ENCODE measurements around the gene ARHGEF26.

Gene ARHGEF26

GRCh38 chr3:154197751-154198150 lies 76.6 kb downstream of the ARHGEF26 start:
- no peak for DNase-seq (ENCODE audit: low read depth)

- no peak for DNase-seq (ENCODE audit: low read depth)
Observed at GRCh38 chr3:154209499-154209898, 88.3 kb downstream of the ARHGEF26 start.

GRCh38 chr3:154210986-154211385 lies 89.8 kb downstream of the ARHGEF26 start:
- no peak for DNase-seq (ENCODE audit: low read depth)

GRCh38 chr3:154214306-154214705 lies 93.1 kb downstream of the ARHGEF26 start:
- no peak for DNase-seq (ENCODE audit: low read depth)

GRCh38 chr3:154217671-154218070 lies 96.5 kb downstream of the ARHGEF26 start:
- DNase-seq (ENCODE audit: low read depth): no peak

- DNase-seq (ENCODE audit: low read depth): no peak
Observed at GRCh38 chr3:154218728-154219127, 97.5 kb downstream of the ARHGEF26 start.

GRCh38 chr3:154220462-154220861 lies 99.3 kb downstream of the ARHGEF26 start:
- DNase-seq (ENCODE audit: low read depth): no peak

- DNase-seq (ENCODE audit: low read depth): no peak
Observed at GRCh38 chr3:154223519-154223918, 102.3 kb downstream of the ARHGEF26 start.

GRCh38 chr3:154224366-154224765 lies 103.2 kb downstream of the ARHGEF26 start:
- DNase-seq (ENCODE audit: low read depth): no peak

GRCh38 chr3:154224866-154225265 lies 103.7 kb downstream of the ARHGEF26 start:
- no peak for DNase-seq (ENCODE audit: low read depth)

GRCh38 chr3:154225536-154225935 lies 104.3 kb downstream of the ARHGEF26 start:
- DNase-seq (ENCODE audit: low read depth): no peak

- DNase-seq (ENCODE audit: low read depth): no peak
Observed at GRCh38 chr3:154227531-154227930, 106.3 kb downstream of the ARHGEF26 start.

GRCh38 chr3:154228561-154229216 lies 107.5 kb downstream of the ARHGEF26 start:
- no peak for DNase-seq (ENCODE audit: low read depth)

GRCh38 chr3:154229217-154229590 lies 108.0 kb downstream of the ARHGEF26 start:
- DNase-seq (ENCODE audit: low read depth): no peak

GRCh38 chr3:154235330-154235729 lies 114.1 kb downstream of the ARHGEF26 start:
- DNase-seq (ENCODE audit: low read depth): no peak

GRCh38 chr3:154236331-154236730 lies 115.1 kb downstream of the ARHGEF26 start:
- no peak for DNase-seq (ENCODE audit: low read depth)

- no peak for DNase-seq (ENCODE audit: low read depth)
Observed at GRCh38 chr3:154240235-154240634, 119.0 kb downstream of the ARHGEF26 start.

GRCh38 chr3:154241496-154241895 lies 120.3 kb downstream of the ARHGEF26 start:
- DNase-seq (ENCODE audit: low read depth): no peak

- DNase-seq (ENCODE audit: low read depth): no peak
Observed at GRCh38 chr3:154242766-154243165, 121.6 kb downstream of the ARHGEF26 start.

- DNase-seq (ENCODE audit: low read depth): no peak
Observed at GRCh38 chr3:154243353-154243752, 122.2 kb downstream of the ARHGEF26 start.

GRCh38 chr3:154244644-154245043 lies 123.5 kb downstream of the ARHGEF26 start:
- no peak for DNase-seq (ENCODE audit: low read depth)

GRCh38 chr3:154247806-154248415 lies 126.7 kb downstream of the ARHGEF26 start:
- no peak for DNase-seq (ENCODE audit: low read depth)

- DNase-seq (ENCODE audit: low read depth): no peak
Observed at GRCh38 chr3:154250291-154250690, 129.1 kb downstream of the ARHGEF26 start.

- no peak for DNase-seq (ENCODE audit: low read depth)
Observed at GRCh38 chr3:154251610-154252009, 130.4 kb downstream of the ARHGEF26 start.

All from stimulated activated CD8-positive, alpha-beta memory T cell treated with anti-CD3 and anti-CD28 coated beads, Interleukin-15, amount 100 ng/mL, for 1 hour (primary cell).